ENCODE measurements around the gene CLASP1. TPM values are rescaled to one million over a fixed set of nuclear protein-coding genes. Genes with fewer than 3 reads are reported as not detected.

Gene CLASP1
- total and polyA plus RNA-seq, 12 donors = 10.1 to 90.6 (median 71.7) TPM

DNA sequence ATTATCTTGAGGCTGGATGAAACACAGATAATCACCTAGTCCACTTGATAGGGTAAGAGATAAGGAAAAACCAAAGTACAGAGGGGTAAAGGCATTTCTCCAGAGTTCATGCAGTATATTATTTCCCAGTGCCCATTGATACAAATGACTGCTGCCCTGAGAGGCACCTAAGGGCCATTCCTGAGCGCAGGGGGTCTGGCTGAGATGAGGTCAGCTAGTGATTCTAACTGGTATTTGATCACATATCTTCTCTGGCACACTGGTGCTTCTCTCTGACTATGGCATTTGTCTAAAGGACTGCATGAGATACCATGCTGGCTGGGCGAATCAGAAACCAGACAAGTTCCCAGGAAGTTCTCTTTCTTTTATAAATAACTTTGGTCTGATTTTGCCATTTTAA lies 291.0 kb downstream of the CLASP1 start:
- Histone ChIP-seq H3K27me3 (no peaks in the 10 kb centered on the region), H3K4me1 (peaks cover under 1 to 57% (median 27%) of the 10 kb centered on the region in 9 donors), H3K36me3 (peaks cover 0 to 99% (median 31%) of the 10 kb centered on the region in 9 donors), H3K27ac (peak overlapping the region in 3 of 10 donors; percentile 0 to 61 (median 22)), H3K4me3 (no peak overlapping the region), H3K9me3 (no peaks in the 10 kb centered on the region)
- intact Hi-C loops (cut with DNase I) = loop anchor here in 5 of 10 donors (5.0 to 10.0 kb wide), 4 partner anchors 231 to 673 kb away; no protein-coding TSS in a partner anchor
- TF ChIP-seq, protein P1, sequence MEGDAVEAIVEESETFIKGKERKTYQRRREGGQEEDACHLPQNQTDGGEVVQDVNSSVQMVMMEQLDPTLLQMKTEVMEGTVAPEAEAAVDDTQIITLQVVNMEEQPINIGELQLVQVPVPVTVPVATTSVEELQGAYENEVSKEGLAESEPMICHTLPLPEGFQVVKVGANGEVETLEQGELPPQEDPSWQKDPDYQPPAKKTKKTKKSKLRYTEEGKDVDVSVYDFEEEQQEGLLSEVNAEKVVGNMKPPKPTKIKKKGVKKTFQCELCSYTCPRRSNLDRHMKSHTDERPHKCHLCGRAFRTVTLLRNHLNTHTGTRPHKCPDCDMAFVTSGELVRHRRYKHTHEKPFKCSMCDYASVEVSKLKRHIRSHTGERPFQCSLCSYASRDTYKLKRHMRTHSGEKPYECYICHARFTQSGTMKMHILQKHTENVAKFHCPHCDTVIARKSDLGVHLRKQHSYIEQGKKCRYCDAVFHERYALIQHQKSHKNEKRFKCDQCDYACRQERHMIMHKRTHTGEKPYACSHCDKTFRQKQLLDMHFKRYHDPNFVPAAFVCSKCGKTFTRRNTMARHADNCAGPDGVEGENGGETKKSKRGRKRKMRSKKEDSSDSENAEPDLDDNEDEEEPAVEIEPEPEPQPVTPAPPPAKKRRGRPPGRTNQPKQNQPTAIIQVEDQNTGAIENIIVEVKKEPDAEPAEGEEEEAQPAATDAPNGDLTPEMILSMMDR (IDR thresholded peaks at IDR 0.05) = no peak
- DNase-seq = no peak
- ATAC-seq = no peak
- 86 to 95% methylated on average over 2 of the region's 2 CpGs for WGBS, 2 donors

DNA sequence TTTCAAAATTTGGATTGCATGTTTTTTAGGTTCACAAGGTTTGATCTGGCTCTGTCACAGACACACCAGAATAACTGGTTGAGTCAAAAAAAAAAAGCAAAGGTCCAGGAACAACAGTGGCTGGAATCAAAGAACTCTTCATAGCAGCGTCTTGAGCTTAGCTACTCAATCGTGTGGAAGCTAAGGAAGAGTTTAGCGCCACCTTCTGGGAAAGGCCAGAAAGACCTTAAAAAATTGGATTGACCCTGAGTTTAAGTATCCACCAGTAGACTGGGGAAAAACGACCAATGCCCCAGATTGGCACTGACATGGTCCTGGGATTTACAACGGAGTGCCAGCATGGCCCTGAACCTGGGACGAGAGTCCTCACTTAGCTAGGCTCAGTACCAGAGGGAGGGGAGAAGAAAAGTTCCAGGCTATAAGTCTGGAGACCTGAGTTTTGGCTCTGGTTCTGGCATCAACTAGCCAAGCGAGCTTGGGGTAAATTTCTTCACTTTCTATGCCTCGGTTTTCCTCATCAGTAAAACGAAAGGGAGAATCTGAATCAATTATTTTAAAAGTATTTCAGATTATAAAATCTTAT lies 293.1 kb downstream of the CLASP1 start:
- Histone ChIP-seq H3K27ac (no peak overlapping the region), H3K4me3 (no peak overlapping the region), H3K9me3 (no peaks in the 10 kb centered on the region), H3K36me3 (peaks cover 0 to 99% (median 32%) of the 10 kb centered on the region in 9 donors), H3K27me3 (no peaks in the 10 kb centered on the region), H3K4me1 (peaks cover 0 to 46% (median 15%) of the 10 kb centered on the region in 9 donors)
- no peak for DNase-seq
- 45 to 46% methylated on average over 9 of the region's 9 CpGs for WGBS, 2 donors
- ATAC-seq = peak in 4 of 8 donors; percentile 29 to 43 (median 36)
- TF ChIP-seq, protein P1 (IDR thresholded peaks at IDR 0.05) = peak; percentile 29 to 74 (median 66)
- intact Hi-C loops (cut with DNase I) = loop anchor here in 8 of 10 donors (1.0 to 10.0 kb wide), 7 partner anchors 229 to 671 kb away; no protein-coding TSS in a partner anchor

DNA sequence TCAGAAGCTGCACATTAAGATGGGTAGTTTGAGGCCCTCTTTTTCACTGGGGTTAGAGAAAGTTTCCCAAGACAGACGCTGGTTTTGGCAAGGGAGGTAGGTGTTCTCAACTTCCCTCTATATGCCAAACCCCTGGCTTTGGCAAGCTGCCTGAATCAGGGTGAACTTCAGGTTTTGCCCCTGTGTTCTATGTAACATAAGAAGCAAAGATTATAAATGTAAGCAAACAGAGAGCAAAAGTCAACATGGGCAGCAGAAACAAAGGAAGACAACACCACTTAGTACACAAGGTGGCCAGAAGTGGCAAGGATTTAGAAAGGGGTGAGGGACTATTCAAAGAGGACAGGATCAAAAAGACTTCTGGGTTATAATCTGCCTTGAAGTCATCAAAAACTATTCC lies 293.8 kb downstream of the CLASP1 start:
- WGBS, 2 donors = 41 to 53% methylated on average over 1 of the region's 1 CpG

DNA sequence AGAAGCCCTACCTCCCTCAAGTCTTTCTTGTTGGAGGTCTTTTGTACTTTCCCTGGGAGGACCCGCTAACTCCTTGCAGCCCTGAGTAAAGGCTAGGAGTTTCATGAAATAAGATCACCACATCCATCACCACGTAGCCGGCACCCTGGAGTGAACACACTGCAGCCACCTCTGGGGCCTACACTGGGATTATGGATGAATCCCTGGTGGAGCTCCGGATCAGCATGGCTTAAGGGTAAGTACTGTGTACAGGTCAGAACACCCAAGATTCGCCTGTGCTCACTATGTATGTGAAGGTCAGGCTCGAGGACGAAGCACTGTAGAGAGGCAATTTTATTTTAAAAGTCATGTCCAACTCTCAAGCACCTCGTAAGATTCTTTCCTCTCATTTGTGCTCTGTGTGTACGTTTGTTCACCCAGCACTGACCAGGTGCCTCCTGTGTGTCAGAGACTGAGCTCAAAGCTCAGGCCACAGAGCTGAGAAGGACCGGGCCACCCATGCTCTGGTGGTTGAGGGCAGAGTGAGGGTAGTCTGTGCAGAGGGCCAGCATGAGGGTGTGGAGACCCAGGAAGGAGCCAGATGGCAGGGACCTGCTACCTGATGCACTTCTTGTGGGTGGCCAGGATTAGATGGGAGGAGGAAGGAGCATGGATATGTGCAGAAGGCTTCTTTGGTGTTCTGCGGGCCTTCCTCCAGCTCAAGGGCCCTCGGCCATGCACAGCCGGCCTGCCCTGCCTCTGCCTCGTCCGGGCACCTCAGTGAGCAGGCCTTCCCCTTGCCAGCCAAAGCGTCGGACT lies 297.5 kb downstream of the CLASP1 start:
- peak overlapping the region in 4 of 10 donors; percentile 7 to 86 (median 54) for H3K27ac ChIP-seq
- H3K4me3 ChIP-seq = no peak overlapping the region
- WGBS, 2 donors = 87 to 93% methylated on average over 17 of the region's 17 CpGs
- no peak for DNase-seq
- TF ChIP-seq, protein P1 (IDR thresholded peaks at IDR 0.05) = no peak
- H3K9me3 ChIP-seq = no peaks in the 10 kb centered on the region
- no peaks in the 10 kb centered on the region for H3K27me3 ChIP-seq
- peaks cover 0 to 100% (median 54%) of the 10 kb centered on the region in 9 donors for H3K36me3 ChIP-seq
- intact Hi-C loops (cut with DNase I) = loop anchor here in 3 of 10 donors (5.0 to 10.0 kb wide), 3 partner anchors 254 to 667 kb away; no protein-coding TSS in a partner anchor
- ATAC-seq = peak in 2 of 8 donors; percentile 6 to 14
- H3K4me1 ChIP-seq = peaks cover 0 to 37% (median 5%) of the 10 kb centered on the region in 9 donors

More for the DNA sequence above, 293.8 kb downstream of the CLASP1 start:
- Histone ChIP-seq H3K4me1 (peaks cover 0 to 46% (median 15%) of the 10 kb centered on the region in 9 donors), H3K9me3 (no peaks in the 10 kb centered on the region), H3K27ac (no peak overlapping the region), H3K36me3 (peaks cover 0 to 99% (median 33%) of the 10 kb centered on the region in 9 donors), H3K4me3 (no peak overlapping the region), H3K27me3 (no peaks in the 10 kb centered on the region)
- no peak for ATAC-seq
- DNase-seq = no peak
- TF ChIP-seq, protein P1 (IDR thresholded peaks at IDR 0.05) = no peak
- intact Hi-C loops (cut with DNase I) = loop anchor here in 5 of 10 donors (5.0 to 10.0 kb wide), 4 partner anchors 228 to 671 kb away; no protein-coding TSS in a partner anchor
